ENCODE data around the gene ADAM12.

Gene ADAM12

DNA sequence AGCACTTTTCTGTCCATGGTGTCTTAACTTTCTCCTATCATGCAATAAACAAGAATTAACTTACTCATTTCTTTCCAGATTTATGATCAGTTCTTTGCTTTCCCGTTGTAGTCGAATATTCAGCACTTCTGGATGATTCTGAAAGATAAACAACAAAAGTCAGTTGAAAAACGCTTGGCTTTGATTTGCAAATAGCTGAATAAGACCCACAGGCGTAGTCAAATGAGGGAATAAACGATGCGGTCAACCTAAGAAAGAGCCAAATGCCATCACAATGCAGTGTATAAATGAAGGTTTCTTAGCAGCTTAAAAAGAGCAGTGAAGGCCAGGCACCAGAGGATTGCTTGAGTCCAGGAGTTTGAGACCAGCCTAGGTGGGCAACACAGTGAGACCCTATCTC is 109.4 kb downstream of the ADAM12 start:
- TF ChIP-seq ZFP30 (CRISPR knock-in tag; IDR thresholded peaks at IDR 0.05) (no peak), PPARA (CRISPR knock-in tag; IDR thresholded peaks at IDR 0.05; ENCODE audit: borderline replicate concordance) (no peak), ZC3H10 (CRISPR knock-in tag; IDR thresholded peaks at IDR 0.05) (no peak), OSR1 (CRISPR knock-in tag; IDR thresholded peaks at IDR 0.05) (no peak), TOX (CRISPR knock-in tag; IDR thresholded peaks at IDR 0.05; ENCODE audit: borderline replicate concordance) (no peak), ZNF70 (CRISPR knock-in tag; IDR thresholded peaks at IDR 0.05) (no peak), CSDC2 (CRISPR knock-in tag; IDR thresholded peaks at IDR 0.05) (no peak), ZNF565 (CRISPR knock-in tag; conservative IDR thresholded peaks at IDR 0.05; ENCODE audit: low read depth) (no peak), ESRRG (CRISPR knock-in tag; IDR thresholded peaks at IDR 0.05) (no peak), ARNTL (CRISPR knock-in tag; IDR thresholded peaks at IDR 0.05; ENCODE audit: borderline replicate concordance, low read depth) (no peak), ISL1 (CRISPR knock-in tag; IDR thresholded peaks at IDR 0.05) (no peak), GLIS3 (CRISPR knock-in tag; IDR thresholded peaks at IDR 0.05) (no peak), ZNF8 (CRISPR knock-in tag; IDR thresholded peaks at IDR 0.05) (no peak), TCF4 (CRISPR knock-in tag; IDR thresholded peaks at IDR 0.05; ENCODE audit: borderline replicate concordance) (no peak)
- TF ChIP-seq, protein P1, sequence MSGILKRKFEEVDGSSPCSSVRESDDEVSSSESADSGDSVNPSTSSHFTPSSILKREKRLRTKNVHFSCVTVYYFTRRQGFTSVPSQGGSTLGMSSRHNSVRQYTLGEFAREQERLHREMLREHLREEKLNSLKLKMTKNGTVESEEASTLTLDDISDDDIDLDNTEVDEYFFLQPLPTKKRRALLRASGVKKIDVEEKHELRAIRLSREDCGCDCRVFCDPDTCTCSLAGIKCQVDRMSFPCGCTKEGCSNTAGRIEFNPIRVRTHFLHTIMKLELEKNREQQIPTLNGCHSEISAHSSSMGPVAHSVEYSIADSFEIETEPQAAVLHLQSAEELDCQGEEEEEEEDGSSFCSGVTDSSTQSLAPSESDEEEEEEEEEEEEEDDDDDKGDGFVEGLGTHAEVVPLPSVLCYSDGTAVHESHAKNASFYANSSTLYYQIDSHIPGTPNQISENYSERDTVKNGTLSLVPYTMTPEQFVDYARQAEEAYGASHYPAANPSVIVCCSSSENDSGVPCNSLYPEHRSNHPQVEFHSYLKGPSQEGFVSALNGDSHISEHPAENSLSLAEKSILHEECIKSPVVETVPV (CRISPR knock-in tag; IDR thresholded peaks at IDR 0.05), result no peak
- TF ChIP-seq, protein P2, sequence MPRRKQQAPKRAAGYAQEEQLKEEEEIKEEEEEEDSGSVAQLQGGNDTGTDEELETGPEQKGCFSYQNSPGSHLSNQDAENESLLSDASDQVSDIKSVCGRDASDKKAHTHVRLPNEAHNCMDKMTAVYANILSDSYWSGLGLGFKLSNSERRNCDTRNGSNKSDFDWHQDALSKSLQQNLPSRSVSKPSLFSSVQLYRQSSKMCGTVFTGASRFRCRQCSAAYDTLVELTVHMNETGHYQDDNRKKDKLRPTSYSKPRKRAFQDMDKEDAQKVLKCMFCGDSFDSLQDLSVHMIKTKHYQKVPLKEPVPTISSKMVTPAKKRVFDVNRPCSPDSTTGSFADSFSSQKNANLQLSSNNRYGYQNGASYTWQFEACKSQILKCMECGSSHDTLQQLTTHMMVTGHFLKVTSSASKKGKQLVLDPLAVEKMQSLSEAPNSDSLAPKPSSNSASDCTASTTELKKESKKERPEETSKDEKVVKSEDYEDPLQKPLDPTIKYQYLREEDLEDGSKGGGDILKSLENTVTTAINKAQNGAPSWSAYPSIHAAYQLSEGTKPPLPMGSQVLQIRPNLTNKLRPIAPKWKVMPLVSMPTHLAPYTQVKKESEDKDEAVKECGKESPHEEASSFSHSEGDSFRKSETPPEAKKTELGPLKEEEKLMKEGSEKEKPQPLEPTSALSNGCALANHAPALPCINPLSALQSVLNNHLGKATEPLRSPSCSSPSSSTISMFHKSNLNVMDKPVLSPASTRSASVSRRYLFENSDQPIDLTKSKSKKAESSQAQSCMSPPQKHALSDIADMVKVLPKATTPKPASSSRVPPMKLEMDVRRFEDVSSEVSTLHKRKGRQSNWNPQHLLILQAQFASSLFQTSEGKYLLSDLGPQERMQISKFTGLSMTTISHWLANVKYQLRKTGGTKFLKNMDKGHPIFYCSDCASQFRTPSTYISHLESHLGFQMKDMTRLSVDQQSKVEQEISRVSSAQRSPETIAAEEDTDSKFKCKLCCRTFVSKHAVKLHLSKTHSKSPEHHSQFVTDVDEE (CRISPR knock-in tag; IDR thresholded peaks at IDR 0.05), result no peak
- TF ChIP-seq, protein P3, sequence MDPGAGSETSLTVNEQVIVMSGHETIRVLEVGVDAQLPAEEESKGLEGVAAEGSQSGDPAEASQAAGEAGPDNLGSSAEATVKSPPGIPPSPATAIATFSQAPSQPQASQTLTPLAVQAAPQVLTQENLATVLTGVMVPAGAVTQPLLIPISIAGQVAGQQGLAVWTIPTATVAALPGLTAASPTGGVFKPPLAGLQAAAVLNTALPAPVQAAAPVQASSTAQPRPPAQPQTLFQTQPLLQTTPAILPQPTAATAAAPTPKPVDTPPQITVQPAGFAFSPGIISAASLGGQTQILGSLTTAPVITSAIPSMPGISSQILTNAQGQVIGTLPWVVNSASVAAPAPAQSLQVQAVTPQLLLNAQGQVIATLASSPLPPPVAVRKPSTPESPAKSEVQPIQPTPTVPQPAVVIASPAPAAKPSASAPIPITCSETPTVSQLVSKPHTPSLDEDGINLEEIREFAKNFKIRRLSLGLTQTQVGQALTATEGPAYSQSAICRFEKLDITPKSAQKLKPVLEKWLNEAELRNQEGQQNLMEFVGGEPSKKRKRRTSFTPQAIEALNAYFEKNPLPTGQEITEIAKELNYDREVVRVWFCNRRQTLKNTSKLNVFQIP (CRISPR knock-in tag; IDR thresholded peaks at IDR 0.05; ENCODE audit: borderline replicate concordance, low read depth), result no peak
- TF ChIP-seq, protein P4, sequence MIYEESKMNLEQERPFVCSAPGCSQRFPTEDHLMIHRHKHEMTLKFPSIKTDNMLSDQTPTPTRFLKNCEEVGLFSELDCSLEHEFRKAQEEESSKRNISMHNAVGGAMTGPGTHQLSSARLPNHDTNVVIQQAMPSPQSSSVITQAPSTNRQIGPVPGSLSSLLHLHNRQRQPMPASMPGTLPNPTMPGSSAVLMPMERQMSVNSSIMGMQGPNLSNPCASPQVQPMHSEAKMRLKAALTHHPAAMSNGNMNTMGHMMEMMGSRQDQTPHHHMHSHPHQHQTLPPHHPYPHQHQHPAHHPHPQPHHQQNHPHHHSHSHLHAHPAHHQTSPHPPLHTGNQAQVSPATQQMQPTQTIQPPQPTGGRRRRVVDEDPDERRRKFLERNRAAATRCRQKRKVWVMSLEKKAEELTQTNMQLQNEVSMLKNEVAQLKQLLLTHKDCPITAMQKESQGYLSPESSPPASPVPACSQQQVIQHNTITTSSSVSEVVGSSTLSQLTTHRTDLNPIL (CRISPR knock-in tag; IDR thresholded peaks at IDR 0.05; ENCODE audit: low read depth), result no peak
- TF ChIP-seq, protein P5, sequence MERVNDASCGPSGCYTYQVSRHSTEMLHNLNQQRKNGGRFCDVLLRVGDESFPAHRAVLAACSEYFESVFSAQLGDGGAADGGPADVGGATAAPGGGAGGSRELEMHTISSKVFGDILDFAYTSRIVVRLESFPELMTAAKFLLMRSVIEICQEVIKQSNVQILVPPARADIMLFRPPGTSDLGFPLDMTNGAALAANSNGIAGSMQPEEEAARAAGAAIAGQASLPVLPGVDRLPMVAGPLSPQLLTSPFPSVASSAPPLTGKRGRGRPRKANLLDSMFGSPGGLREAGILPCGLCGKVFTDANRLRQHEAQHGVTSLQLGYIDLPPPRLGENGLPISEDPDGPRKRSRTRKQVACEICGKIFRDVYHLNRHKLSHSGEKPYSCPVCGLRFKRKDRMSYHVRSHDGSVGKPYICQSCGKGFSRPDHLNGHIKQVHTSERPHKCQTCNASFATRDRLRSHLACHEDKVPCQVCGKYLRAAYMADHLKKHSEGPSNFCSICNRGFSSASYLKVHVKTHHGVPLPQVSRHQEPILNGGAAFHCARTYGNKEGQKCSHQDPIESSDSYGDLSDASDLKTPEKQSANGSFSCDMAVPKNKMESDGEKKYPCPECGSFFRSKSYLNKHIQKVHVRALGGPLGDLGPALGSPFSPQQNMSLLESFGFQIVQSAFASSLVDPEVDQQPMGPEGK (CRISPR knock-in tag; IDR thresholded peaks at IDR 0.05; ENCODE audit: borderline replicate concordance), result no peak

DNA sequence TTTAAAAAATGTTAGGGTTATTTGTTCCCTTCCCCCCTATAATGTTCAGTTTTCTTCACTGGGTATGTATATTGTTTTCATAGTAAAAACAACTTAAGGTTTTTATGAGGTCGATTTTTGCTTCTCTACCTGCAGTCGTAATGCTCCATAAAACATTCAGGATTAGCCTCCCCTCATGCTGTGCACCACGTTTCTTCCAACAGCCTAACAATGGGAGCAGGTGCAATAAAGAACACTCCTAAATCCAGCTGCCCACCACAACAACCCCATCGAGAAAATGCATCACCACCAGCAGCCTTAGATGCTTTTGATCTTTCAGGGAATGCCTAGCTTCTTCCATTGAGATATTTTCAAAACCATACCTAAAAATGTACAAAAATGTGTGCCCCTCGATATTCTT is 111.1 kb downstream of the ADAM12 start:
- no peak for ATAC-seq
- TF ChIP-seq TOX (CRISPR knock-in tag; IDR thresholded peaks at IDR 0.05; ENCODE audit: borderline replicate concordance) (no peak), CSDC2 (CRISPR knock-in tag; IDR thresholded peaks at IDR 0.05) (no peak), GLIS3 (CRISPR knock-in tag; IDR thresholded peaks at IDR 0.05) (no peak), RARB (CRISPR knock-in tag; IDR thresholded peaks at IDR 0.05) (no peak), ZNF70 (CRISPR knock-in tag; IDR thresholded peaks at IDR 0.05) (no peak), ZFP30 (CRISPR knock-in tag; IDR thresholded peaks at IDR 0.05) (no peak), ESRRG (CRISPR knock-in tag; IDR thresholded peaks at IDR 0.05) (no peak), ZFP3 (CRISPR knock-in tag; IDR thresholded peaks at IDR 0.05) (no peak), ISL1 (CRISPR knock-in tag; IDR thresholded peaks at IDR 0.05) (no peak), TCF4 (CRISPR knock-in tag; IDR thresholded peaks at IDR 0.05; ENCODE audit: borderline replicate concordance) (no peak), ZC3H10 (CRISPR knock-in tag; IDR thresholded peaks at IDR 0.05) (no peak), BACH2 (CRISPR knock-in tag; IDR thresholded peaks at IDR 0.05; ENCODE audit: borderline replicate concordance) (no peak), ZNF565 (CRISPR knock-in tag; conservative IDR thresholded peaks at IDR 0.05; ENCODE audit: low read depth) (no peak)
- TF ChIP-seq, protein P2 (CRISPR knock-in tag; IDR thresholded peaks at IDR 0.05), result no peak
- TF ChIP-seq, protein P3 (CRISPR knock-in tag; IDR thresholded peaks at IDR 0.05; ENCODE audit: borderline replicate concordance, low read depth), result no peak
- TF ChIP-seq, protein P5 (CRISPR knock-in tag; IDR thresholded peaks at IDR 0.05; ENCODE audit: borderline replicate concordance), result no peak

More for the DNA sequence above, 109.4 kb downstream of the ADAM12 start:
- ATAC-seq, result no peak
